Measurements from ENCODE around the gene NAXD.

DNA sequence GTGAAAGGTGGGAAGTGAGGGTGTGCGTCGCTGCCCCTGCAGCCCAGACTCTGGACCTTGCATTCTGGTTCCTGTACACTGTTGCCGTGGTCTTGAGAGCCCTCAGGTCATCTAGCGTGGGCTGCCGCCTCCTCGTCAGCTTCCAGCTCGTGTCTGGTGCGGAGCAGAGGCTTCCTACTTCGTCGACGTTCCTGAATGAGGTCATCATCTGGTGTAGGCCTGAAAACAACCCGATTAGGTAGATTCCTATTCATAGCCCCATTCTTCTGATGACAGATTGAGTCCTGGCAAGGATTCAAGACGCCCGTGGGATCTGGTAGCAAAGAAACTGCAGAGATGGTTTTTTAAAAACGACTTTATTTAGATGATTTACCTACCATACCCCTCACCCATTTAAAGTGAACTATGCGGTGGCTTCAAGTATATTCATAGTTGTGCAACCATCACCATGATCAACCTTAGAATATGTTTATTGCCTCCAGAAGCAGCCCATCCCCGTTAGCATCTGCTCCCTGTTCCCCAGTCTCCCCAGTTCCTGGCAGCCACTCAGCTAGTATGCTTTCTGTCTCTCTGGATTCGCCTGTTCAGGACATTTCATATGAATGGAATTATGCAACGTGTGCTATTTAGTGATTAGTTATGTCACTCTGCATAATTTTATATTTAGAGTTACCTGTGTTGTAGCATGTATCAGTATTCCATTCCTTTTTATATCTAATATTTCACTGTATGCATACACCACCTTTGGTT, 13.8 kb downstream of the NAXD start:
- no peak for TF ChIP-seq FOXA1 (IDR thresholded peaks at IDR 0.05)
- TF ChIP-seq FOXK2 (IDR thresholded peaks at IDR 0.05): no peak
- no peak for TF ChIP-seq HDGF (IDR thresholded peaks at IDR 0.05; ENCODE audit: borderline replicate concordance)
- TF ChIP-seq TARDBP (IDR thresholded peaks at IDR 0.05): no peak
- TF ChIP-seq FOXM1 (IDR thresholded peaks at IDR 0.05; ENCODE audit: borderline replicate concordance): no peak
- no peak for TF ChIP-seq SP1 (IDR thresholded peaks at IDR 0.05)
- TF ChIP-seq ARNT (IDR thresholded peaks at IDR 0.05): no peak
- no peak for TF ChIP-seq BHLHE40 (IDR thresholded peaks at IDR 0.05; ENCODE audit: borderline replicate concordance)
- no peak for TF ChIP-seq SUZ12 (IDR thresholded peaks at IDR 0.05)
